Thoracic aorta (tissue), 2 donors: ENCODE results near the gene CBFA2T3. TPM values are rescaled to one million over a fixed set of nuclear protein-coding genes. Genes with fewer than 3 reads are reported as not detected.

Experiments
- ATAC-seq: fragments of 150-250 bp; one replicate; pipeline ENCODE4 v1.8.0; 2017; ENCODE audit warnings: low read depth; ENCODE audit not compliant: insufficient number of reproducible peaks, low FRiP score
- DNase-seq: peaks from one replicate; pipeline ENCODE4 v3.0.0-alpha.2; 2020; ENCODE audit warnings: low spot score
- H3K27ac ChIP-seq, 2 donors: fragments of 200-600 bp; sonication (generic); 1 replicate in 1 of 2; 2 replicates in 1 of 2; pipeline ENCODE4 v1.5.1; 2016; ENCODE audit warnings: mild to moderate bottlenecking in 2 of 2, moderate library complexity in 2 of 2
- H3K27me3 ChIP-seq: fragments of 200-600 bp; sonication (generic); replicated peaks from 2 replicates; pipeline ENCODE4 v1.6.0; 2016; ENCODE audit warnings: mild to moderate bottlenecking; ENCODE audit not compliant: insufficient read depth
- H3K36me3 ChIP-seq: fragments of 200-600 bp; sonication (generic); one replicate; pipeline ENCODE4 v1.5.1; 2016
- H3K4me1 ChIP-seq, 2 donors: fragments of 200-600 bp; sonication (generic); 1 replicate in 1 of 2; 2 replicates in 1 of 2; pipeline versions ENCODE4 v1.5.1 to v1.6.0; 2016; ENCODE audit warnings: low read depth in 2 of 2, mild to moderate bottlenecking in 1 of 2; ENCODE audit not compliant: control insufficient read depth in 1 of 2
- H3K4me3 ChIP-seq: fragments of 200-600 bp; sonication (generic); 2 replicates; pipeline ENCODE4 v1.5.1; 2016; ENCODE audit warnings: mild to moderate bottlenecking
- H3K9me3 ChIP-seq: fragments of 200-600 bp; sonication (generic); 2 replicates; pipeline ENCODE4 v1.5.1; 2016
- CTCF ChIP-seq: fragments of 200-600 bp; sonication (generic); IDR thresholded peaks from one replicate; pipeline ENCODE4 v1.5.1; 2019; ENCODE audit warnings: antibody characterized with exemption
- total RNA-seq, 2 donors: library from RNA; depleted of rRNA; stranded (reverse); fragments of >200 nt; gene quantifications; one replicate each; pipeline versions ENCODE4 v1.1.0 to v1.2.3, GENCODE V29; 2016

CBFA2T3 gene
- total RNA-seq, 2 donors from 2014 or later: 3.9 to 6.6 TPM

GRCh38 chr16:88962478-88963152 is 14.4 kb downstream of the CBFA2T3 start:
- no peaks in the 10 kb centered on the region for H3K4me1 ChIP-seq
- H3K36me3 ChIP-seq: no peaks in the 10 kb centered on the region
- ATAC-seq (no peak), DNase-seq (no peak)
- no peaks in the 10 kb centered on the region for H3K27me3 ChIP-seq
- no peak overlapping the region for H3K4me3 ChIP-seq
- no peaks in the 10 kb centered on the region for H3K9me3 ChIP-seq
- H3K27ac ChIP-seq: no peak overlapping the region
- no peak for TF ChIP-seq CTCF

DNA sequence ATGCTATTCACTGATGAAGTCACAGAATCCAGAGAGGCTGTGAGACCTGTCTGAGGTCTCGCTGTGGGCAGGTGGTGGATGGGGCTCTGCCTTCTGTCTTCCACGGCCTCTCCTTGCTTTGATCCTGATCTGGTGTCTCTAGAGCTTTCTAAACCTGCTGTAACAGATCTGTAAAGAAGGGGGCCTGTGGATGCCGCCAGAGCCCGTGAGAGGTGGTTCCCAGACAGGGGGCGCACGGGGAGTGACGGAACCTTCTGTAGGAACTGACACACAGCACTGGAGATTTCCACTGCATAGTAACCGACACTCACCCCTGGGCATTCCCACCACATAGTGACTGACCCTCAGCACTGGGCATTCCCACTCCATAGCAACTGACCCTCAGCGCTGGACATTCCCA is 16.0 kb downstream of the CBFA2T3 start:
- Histone ChIP-seq H3K4me1 (no peaks in the 10 kb centered on the region), H3K36me3 (no peaks in the 10 kb centered on the region), H3K4me3 (no peak overlapping the region), H3K27me3 (no peaks in the 10 kb centered on the region), H3K27ac (no peak overlapping the region), H3K9me3 (no peaks in the 10 kb centered on the region)
- no peak for TF ChIP-seq CTCF
- DNase-seq (no peak), ATAC-seq (no peak)

DNA sequence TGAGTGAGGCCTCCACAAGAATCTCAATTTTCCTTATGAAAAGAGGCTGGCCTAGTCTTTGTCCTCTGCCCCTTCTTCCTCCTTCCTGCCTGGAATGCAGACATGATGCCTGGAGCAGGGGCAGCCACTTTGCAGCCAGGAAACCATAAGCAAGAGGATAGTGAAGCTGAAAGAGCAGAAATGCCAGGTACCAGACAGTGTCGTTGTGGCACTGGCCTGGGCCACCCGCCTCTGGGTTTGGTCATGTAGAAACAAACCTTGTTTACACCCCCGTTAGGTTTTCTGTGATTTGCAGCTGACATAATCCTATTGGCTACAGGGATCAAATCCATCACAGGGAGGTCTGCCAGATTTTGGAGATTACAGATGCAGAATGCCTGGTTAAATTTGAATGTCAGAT is 16.5 kb downstream of the CBFA2T3 start:
- DNase-seq (no peak), ATAC-seq (no peak)
- TF ChIP-seq CTCF: no peak
- Histone ChIP-seq H3K27ac (no peak overlapping the region), H3K27me3 (no peaks in the 10 kb centered on the region), H3K4me3 (no peak overlapping the region), H3K4me1 (no peaks in the 10 kb centered on the region), H3K36me3 (no peaks in the 10 kb centered on the region), H3K9me3 (no peaks in the 10 kb centered on the region)

GRCh38 chr16:88959022-88959421 is 18.0 kb downstream of the CBFA2T3 start:
- no peak overlapping the region for H3K27ac ChIP-seq
- no peaks in the 10 kb centered on the region for H3K27me3 ChIP-seq
- H3K4me3 ChIP-seq: no peak overlapping the region
- H3K36me3 ChIP-seq: no peaks in the 10 kb centered on the region
- no peaks in the 10 kb centered on the region for H3K4me1 ChIP-seq
- no peak for ATAC-seq
- no peak for DNase-seq
- no peak for TF ChIP-seq CTCF
- H3K9me3 ChIP-seq: no peaks in the 10 kb centered on the region

- ATAC-seq: no peak
- no peaks in the 10 kb centered on the region for H3K27me3 ChIP-seq
Measured at GRCh38 chr16:88957887-88958577, 19.0 kb downstream of the CBFA2T3 start.

More at GRCh38 chr16:88957887-88958577, 19.0 kb downstream of the CBFA2T3 start:
- Histone ChIP-seq H3K4me3 (peak overlapping the region; percentile 38), H3K4me1 (no peaks in the 10 kb centered on the region), H3K27ac (no peak overlapping the region), H3K36me3 (no peaks in the 10 kb centered on the region), H3K9me3 (no peaks in the 10 kb centered on the region)
- no peak for TF ChIP-seq CTCF
- no peak for DNase-seq
